Measurements from ENCODE around the gene CBFB. TPM values are rescaled to one million over a fixed set of nuclear protein-coding genes. Genes with fewer than 3 reads are reported as not detected.

The CBFB gene
- total RNA-seq, 1 experiment from 2014 or later: 76.3 TPM

GRCh38 chr16:67001726-67002125 is 27.2 kb upstream of the CBFB start:
- Histone ChIP-seq H4K91ac (ENCODE audit: insufficient read length, low read depth, low read length) (no peak overlapping the region), H2BK5ac (ENCODE audit: insufficient read length, low read length) (no peak overlapping the region), H3K4me2 (ENCODE audit: insufficient read depth, insufficient read length, low read length) (peak overlapping the region; percentile 44), H3K27me3 (ENCODE audit: insufficient read depth, low read length) (peaks cover 9% of the 10 kb centered on the region; the same call in 1 of the 2 replicates), H3K4ac (ENCODE audit: low read depth, low read length) (no peak overlapping the region), H2BK20ac (ENCODE audit: low read depth, low read length, poor library complexity, severe bottlenecking) (no peak overlapping the region), H3K27ac (ENCODE audit: insufficient read length, low read depth, low read length) (no peak overlapping the region), H3K56ac (ENCODE audit: insufficient read length, low read depth, low read length) (no peak overlapping the region), H3K14ac (ENCODE audit: insufficient read depth, low read length) (no peak overlapping the region), H3K9me3 (ENCODE audit: control insufficient read depth, low read depth, low read length) (no peaks in the 10 kb centered on the region), H3K18ac (ENCODE audit: insufficient read length, low read depth, low read length) (no peak overlapping the region), H2BK15ac (ENCODE audit: low read depth, low read length) (no peak overlapping the region), H3K4me1 (ENCODE audit: insufficient read depth, low read length) (no peaks in the 10 kb centered on the region), H2BK120ac (ENCODE audit: low read depth, low read length, poor library complexity, severe bottlenecking) (no peak overlapping the region), H3K79me1 (ENCODE audit: insufficient read depth, low read depth, low read length, poor library complexity, severe bottlenecking) (no peaks in the 10 kb centered on the region), H2AK5ac (ENCODE audit: insufficient read length, low read length) (no peak overlapping the region), H4K8ac (replicated peaks; ENCODE audit: insufficient read length, low read depth, low read length) (no peak overlapping the region), H2BK12ac (ENCODE audit: insufficient read length, low read depth, low read length) (no peak overlapping the region), H4K5ac (ENCODE audit: insufficient read length, low read depth, low read length) (no peak overlapping the region), H2AFZ (ENCODE audit: low read length) (no peak overlapping the region), H3K9ac (ENCODE audit: extremely low read depth, insufficient read length, low read length) (no peak overlapping the region), H3K23me2 (ENCODE audit: insufficient read length, low read depth, low read length, poor library complexity, severe bottlenecking) (peaks cover 11% of the 10 kb centered on the region), H3K79me2 (ENCODE audit: insufficient read depth, low read length) (no peaks in the 10 kb centered on the region), H4K20me1 (ENCODE audit: control insufficient read depth, insufficient read depth, insufficient read length) (no peaks in the 10 kb centered on the region), H3K23ac (ENCODE audit: insufficient read length, low read depth, low read length) (no peak overlapping the region), H3T11ph (ENCODE audit: low read length) (no peak overlapping the region)
- H3K27me3 Mint-ChIP-seq (ENCODE audit: low read depth): peaks cover 80% of the 10 kb centered on the region
- no peak for TF ChIP-seq CTCF (conservative IDR thresholded peaks at IDR 0.05)
- WGBS (ENCODE audit: extremely low coverage, insufficient read length, low lambda C conversion rate): no CpG with 5 or more reads among the region's 3 CpGs
- H3K4me1 Mint-ChIP-seq: peaks cover 2 to 12% of the 10 kb centered on the region in 2 experiments; a peak in 2 of 4 replicates
- H3K27ac Mint-ChIP-seq: no peak overlapping the region
- DNase-seq: no peak
- no peaks in the 10 kb centered on the region; a peak in 1 of 5 replicates for H3K9me3 Mint-ChIP-seq
- H3K36me3 Mint-ChIP-seq (ENCODE audit: insufficient read depth in 1 of 3, low read depth in 3 of 3): no peaks in the 10 kb centered on the region
- H3K4me3 Mint-ChIP-seq: peak overlapping the region in 1 of 2 experiments; percentile 78; a peak in 1 of 5 replicates
